ENCODE measurements around the gene GGT7. TPM values are rescaled to one million over a fixed set of nuclear protein-coding genes. Genes with fewer than 3 reads are reported as not detected.

Gene GGT7
- total RNA-seq (2014; rRNA removed; shearing (Covaris generic)): 13.6 and 17.2 TPM in 2 replicates

DNA sequence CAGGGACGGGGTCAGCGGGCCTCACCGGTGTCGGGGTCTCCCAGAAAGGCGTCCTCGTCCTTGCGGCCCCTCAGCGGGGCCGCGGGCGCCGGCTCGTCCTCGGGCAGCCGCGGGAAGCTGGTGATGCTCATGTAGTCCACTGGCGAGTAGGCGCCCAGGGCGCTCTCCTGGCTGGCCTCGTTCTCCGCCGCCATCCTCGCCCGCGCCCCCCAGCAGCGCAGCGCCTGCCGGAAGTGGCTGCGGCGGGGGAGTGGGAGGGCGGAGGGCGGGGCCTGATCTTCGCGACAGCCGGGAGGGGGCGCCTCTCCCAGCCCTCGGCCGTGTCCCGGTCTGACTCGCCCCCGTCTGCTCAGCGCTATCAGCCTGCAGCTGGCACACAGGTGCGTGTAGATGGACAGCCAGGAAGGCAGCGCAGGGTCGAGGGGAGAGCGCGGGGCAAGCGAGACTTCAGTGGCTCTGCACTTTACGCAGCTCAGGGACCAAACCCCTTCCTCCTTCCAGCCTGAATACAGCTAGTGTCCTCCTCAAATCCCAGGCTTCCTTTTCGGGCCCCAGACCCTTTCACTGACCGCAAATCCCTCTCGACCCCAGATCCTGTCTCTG lies at the start of gene GGT7:
GGT7 (minus strand) TSS at position 235 of the 603 bp plus-strand sequence; CDS start at position 194, 41 bp downstream.

GRCh38 chr20:34876406-34877282 lies 4.0 kb upstream of the GGT7 start, which contains the start of gene ACSS2:
Gene ACSS2, plus strand, starts transcription at chr20:34876612. Its CDS starts 34 bp downstream, at chr20:34876646.

DNA sequence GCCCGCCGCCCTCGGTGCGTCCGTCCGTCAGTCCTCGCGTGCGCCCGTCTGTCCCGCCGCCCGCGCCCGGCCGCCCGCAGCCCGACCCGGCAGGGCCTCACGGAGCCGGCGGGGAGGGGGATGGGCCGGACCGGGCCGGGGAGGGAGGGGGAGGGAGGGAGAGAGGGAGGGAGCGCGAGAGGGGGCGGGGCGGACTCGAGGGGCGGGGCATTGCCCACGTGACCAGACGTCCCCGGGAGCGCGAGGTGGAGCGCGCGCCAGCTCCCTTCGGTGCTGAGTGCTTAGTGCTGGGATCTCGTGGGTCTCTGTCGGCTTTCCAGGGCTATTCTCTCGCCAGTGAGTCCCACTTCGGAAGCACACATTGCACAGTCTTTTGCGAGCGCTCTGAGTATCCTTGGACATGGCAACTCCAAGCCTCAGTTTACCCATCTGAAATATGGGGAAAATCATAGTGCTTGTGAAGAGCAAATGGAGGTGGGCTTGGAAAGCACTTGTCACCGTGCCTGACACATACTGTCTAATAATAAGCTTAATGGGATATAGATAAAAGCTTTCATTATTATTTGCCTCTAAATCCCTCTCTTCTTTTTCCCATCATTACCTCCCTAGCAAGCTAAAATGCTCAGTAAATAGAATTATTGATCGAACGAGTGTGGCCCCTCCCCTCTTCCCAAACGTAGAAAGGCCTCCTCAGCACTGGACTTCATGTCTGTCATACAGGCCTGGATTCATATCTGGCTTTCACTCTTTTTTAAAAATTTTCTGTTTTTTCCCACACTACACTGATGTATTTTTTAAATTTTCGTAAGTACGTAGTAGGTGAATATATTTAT lies 46.9 kb downstream of the GGT7 start, which contains the start of gene NCOA6:
NCOA6 (minus strand) TSS at position 122 of the 833 bp plus-strand sequence. CDS start 43,296 bp downstream, outside the sequence.

Other genes with a start within 250 kb of the GGT7 start
- 19.4 and 26.4 TPM in 2 replicates for gene PIGU, start 195.8 kb downstream of the GGT7 start, total RNA-seq (2014; rRNA removed; shearing (Covaris generic))
- gene TP53INP2, start 168.5 kb downstream of the GGT7 start, total RNA-seq (2014; rRNA removed; shearing (Covaris generic)): 2.2 and 3.1 TPM in 2 replicates
- 6.2 and 9.5 TPM in 2 replicates for gene NCOA6, start 47.2 kb downstream of the GGT7 start, total RNA-seq (2014; rRNA removed; shearing (Covaris generic))
- gene ACSS2, start 3.8 kb upstream of the GGT7 start, total RNA-seq (2014; rRNA removed; shearing (Covaris generic)): 77.8 and 94.8 TPM in 2 replicates
- 137 and 143 TPM in 2 replicates for gene GSS, start 83.0 kb upstream of the GGT7 start, total RNA-seq (2014; rRNA removed; shearing (Covaris generic))
- 0.04 and 0.13 TPM in 2 replicates for gene MYH7B, start 83.0 kb upstream of the GGT7 start, total RNA-seq (2014; rRNA removed; shearing (Covaris generic))
- gene TRPC4AP, start 220.0 kb upstream of the GGT7 start, total RNA-seq (2014; rRNA removed; shearing (Covaris generic)): 39.8 and 43.5 TPM in 2 replicates

Data from A375 (cell line).